ENCODE measurements around the gene RFX7.

The RFX7 gene

DNA sequence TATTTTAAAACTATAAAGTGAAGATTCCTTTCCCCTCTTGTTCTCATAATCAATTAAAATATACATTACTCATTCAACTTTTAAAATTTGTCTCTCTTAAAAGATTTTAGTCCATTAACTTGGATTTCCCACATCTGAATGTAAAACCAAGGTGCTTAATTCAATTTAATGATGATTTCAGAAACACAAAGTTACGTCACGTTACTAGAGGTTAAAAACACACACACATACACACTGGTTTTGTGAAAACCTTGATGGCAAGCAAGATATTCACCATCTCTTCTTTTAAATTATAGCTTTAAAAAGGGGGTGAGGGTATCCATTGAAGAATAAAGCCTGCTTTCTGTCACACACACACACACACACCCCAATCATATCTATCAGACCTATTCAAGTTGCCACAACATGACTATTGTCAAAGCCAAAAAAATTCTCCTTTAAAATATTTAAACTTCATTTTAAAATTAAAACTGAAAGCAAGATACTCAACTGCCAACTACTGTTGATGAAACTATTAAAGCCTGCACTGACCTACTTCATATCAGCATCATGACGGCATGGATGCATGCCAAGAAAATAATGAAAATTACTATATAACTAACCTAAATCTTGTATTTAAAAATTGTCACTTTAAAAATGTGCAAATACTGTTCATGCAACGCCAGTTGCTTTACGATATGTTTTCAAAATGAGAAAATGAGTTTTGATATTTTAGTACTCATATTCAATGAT is 2.1 kb downstream of the RFX7 start:
- Histone ChIP-seq H3K9me3 (ENCODE audit: insufficient read depth, low read depth, low read length) (no peaks in the 10 kb centered on the region), H3F3A (ENCODE audit: low read depth) (0 out of 2 replicates have a peak, but pooled peaks cover 4% of the 10 kb centered on the region), H3K4me1 (ENCODE audit: insufficient read depth, low read length, poor library complexity, severe bottlenecking) (peaks cover 60% of the 10 kb centered on the region), H3K9ac (ENCODE audit: low read depth, low read length, poor library complexity, severe bottlenecking) (peak overlapping the region; percentile 96), H3K79me2 (ENCODE audit: insufficient read depth, low read length) (peaks cover 75% of the 10 kb centered on the region), H4K20me1 (ENCODE audit: insufficient read depth, low read length, poor library complexity, severe bottlenecking) (peaks cover 56% of the 10 kb centered on the region), H2AFZ (ENCODE audit: low read length) (no peak overlapping the region), H3K36me3 (ENCODE audit: insufficient read depth, low read length) (no peaks in the 10 kb centered on the region), H3K4me2 (ENCODE audit: low read depth, low read length, poor library complexity, severe bottlenecking) (peak overlapping the region; percentile 91), H3K9me2 (replicated peaks; ENCODE audit: low read depth, low read length) (no peaks in the 10 kb centered on the region), H3K4me3 (ENCODE audit: low read length, poor library complexity, severe bottlenecking) (peak overlapping the region; percentile 99), H3K27me3 (ENCODE audit: insufficient read depth, low read length, poor library complexity, severe bottlenecking) (no peaks in the 10 kb centered on the region)
- TF ChIP-seq, protein P1, sequence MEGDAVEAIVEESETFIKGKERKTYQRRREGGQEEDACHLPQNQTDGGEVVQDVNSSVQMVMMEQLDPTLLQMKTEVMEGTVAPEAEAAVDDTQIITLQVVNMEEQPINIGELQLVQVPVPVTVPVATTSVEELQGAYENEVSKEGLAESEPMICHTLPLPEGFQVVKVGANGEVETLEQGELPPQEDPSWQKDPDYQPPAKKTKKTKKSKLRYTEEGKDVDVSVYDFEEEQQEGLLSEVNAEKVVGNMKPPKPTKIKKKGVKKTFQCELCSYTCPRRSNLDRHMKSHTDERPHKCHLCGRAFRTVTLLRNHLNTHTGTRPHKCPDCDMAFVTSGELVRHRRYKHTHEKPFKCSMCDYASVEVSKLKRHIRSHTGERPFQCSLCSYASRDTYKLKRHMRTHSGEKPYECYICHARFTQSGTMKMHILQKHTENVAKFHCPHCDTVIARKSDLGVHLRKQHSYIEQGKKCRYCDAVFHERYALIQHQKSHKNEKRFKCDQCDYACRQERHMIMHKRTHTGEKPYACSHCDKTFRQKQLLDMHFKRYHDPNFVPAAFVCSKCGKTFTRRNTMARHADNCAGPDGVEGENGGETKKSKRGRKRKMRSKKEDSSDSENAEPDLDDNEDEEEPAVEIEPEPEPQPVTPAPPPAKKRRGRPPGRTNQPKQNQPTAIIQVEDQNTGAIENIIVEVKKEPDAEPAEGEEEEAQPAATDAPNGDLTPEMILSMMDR (conservative IDR thresholded peaks at IDR 0.05; ENCODE audit: low read length), result no peak
- no peak for TF ChIP-seq EZH2phosphoT487 (IDR thresholded peaks at IDR 0.05; ENCODE audit: borderline replicate concordance)

DNA sequence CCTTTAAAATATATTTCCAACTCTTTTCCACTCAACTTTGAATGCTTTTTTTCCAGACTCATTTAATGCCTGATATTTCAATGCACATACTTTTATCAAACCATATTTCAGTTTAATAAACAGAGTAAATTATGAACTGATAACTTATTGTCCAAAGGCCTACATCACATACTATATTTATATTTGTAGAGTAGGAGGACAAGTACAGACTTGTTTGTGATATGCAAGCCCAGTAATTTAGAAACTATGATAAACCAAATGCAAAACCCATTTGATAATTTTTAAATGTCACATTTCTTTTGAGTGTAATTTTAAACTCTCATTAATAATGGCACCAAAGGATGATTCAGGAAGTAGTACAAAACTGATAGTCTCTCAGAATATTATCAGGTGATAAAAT is 3.3 kb downstream of the RFX7 start:
- H3K9ac ChIP-seq (ENCODE audit: low read depth, low read length, poor library complexity, severe bottlenecking), result peak overlapping the region; percentile 96
- no peaks in the 10 kb centered on the region for H3K36me3 ChIP-seq (ENCODE audit: insufficient read depth, low read length)
- peaks cover 61% of the 10 kb centered on the region for H3K4me1 ChIP-seq (ENCODE audit: insufficient read depth, low read length, poor library complexity, severe bottlenecking)
- peaks cover 86% of the 10 kb centered on the region for H3K79me2 ChIP-seq (ENCODE audit: insufficient read depth, low read length)
- H3F3A ChIP-seq (ENCODE audit: low read depth), result 0 out of 2 replicates have a peak, but pooled peaks cover 4% of the 10 kb centered on the region
- no peak overlapping the region for H2AFZ ChIP-seq (ENCODE audit: low read length)
- H4K20me1 ChIP-seq (ENCODE audit: insufficient read depth, low read length, poor library complexity, severe bottlenecking), result peaks cover 68% of the 10 kb centered on the region
- no peaks in the 10 kb centered on the region for H3K27me3 ChIP-seq (ENCODE audit: insufficient read depth, low read length, poor library complexity, severe bottlenecking)
- no peaks in the 10 kb centered on the region for H3K9me3 ChIP-seq (ENCODE audit: insufficient read depth, low read depth, low read length)
- H3K4me2 ChIP-seq (ENCODE audit: low read depth, low read length, poor library complexity, severe bottlenecking), result peak overlapping the region; percentile 91
- TF ChIP-seq, protein P1 (conservative IDR thresholded peaks at IDR 0.05; ENCODE audit: low read length), result no peak
- TF ChIP-seq EZH2phosphoT487 (IDR thresholded peaks at IDR 0.05; ENCODE audit: borderline replicate concordance), result no peak
- no peaks in the 10 kb centered on the region for H3K9me2 ChIP-seq (replicated peaks; ENCODE audit: low read depth, low read length)
- H3K4me3 ChIP-seq (ENCODE audit: low read length, poor library complexity, severe bottlenecking), result peak overlapping the region; percentile 99

DNA sequence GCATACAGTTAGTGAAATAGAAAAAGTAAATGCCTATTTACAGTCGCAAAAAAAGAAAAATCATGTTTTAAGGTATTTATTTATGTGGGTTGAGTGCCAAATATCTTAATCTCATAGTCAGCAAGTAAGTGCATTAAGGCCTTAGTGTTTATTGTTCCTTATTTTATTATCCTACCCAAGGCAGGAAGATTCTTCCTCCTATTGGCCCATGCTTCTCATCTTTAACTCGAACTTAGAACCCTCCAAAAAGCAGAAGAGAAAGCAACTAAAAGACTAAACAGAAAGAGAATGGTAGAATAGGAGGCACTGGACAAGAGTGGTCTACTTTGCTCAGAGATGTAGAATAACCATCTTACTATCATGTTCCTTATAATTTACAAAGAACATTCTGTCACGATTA is 7.5 kb downstream of the RFX7 start:
- Histone ChIP-seq H3F3A (ENCODE audit: low read depth) (no peaks in the 10 kb centered on the region), H3K4me3 (ENCODE audit: low read length, poor library complexity, severe bottlenecking) (peak overlapping the region; percentile 53), H4K20me1 (ENCODE audit: insufficient read depth, low read length, poor library complexity, severe bottlenecking) (peaks cover 55% of the 10 kb centered on the region), H3K36me3 (ENCODE audit: insufficient read depth, low read length) (peaks cover 33% of the 10 kb centered on the region), H3K79me2 (ENCODE audit: insufficient read depth, low read length) (peaks cover 100% of the 10 kb centered on the region), H2AFZ (ENCODE audit: low read length) (no peak overlapping the region), H3K4me2 (ENCODE audit: low read depth, low read length, poor library complexity, severe bottlenecking) (peak overlapping the region; percentile 77), H3K4me1 (ENCODE audit: insufficient read depth, low read length, poor library complexity, severe bottlenecking) (peaks cover 51% of the 10 kb centered on the region), H3K9me2 (replicated peaks; ENCODE audit: low read depth, low read length) (no peaks in the 10 kb centered on the region), H3K9me3 (ENCODE audit: insufficient read depth, low read depth, low read length) (peaks cover 27% of the 10 kb centered on the region; the same call in 1 of the 2 replicates), H3K27me3 (ENCODE audit: insufficient read depth, low read length, poor library complexity, severe bottlenecking) (no peaks in the 10 kb centered on the region), H3K9ac (ENCODE audit: low read depth, low read length, poor library complexity, severe bottlenecking) (no peak overlapping the region)
- TF ChIP-seq, protein P1 (conservative IDR thresholded peaks at IDR 0.05; ENCODE audit: low read length), result no peak
- no peak for TF ChIP-seq EZH2phosphoT487 (IDR thresholded peaks at IDR 0.05; ENCODE audit: borderline replicate concordance)

Data from Loucy (cell line).